Fibroblast of villous mesenchyme (primary cell): ENCODE data around the gene FBXL16. TPM values are rescaled to one million over a fixed set of nuclear protein-coding genes. Genes with fewer than 3 reads are reported as not detected.

ENCODE experiments used
- DNase-seq: peaks from one replicate; pipeline ENCODE4 v3.0.0-alpha.2; 2010; ENCODE audit warnings: low read depth
- H3K4me3 ChIP-seq: 2 replicates; pipeline ENCODE4 v1.5.1; 2011; ENCODE audit warnings: low read depth, mild to moderate bottlenecking, low read length
- CTCF ChIP-seq: IDR thresholded peaks from 2 replicates; pipeline ENCODE4 v1.5.1; 2012; ENCODE audit warnings: low read depth, mild to moderate bottlenecking, low read length; ENCODE audit not compliant: insufficient read depth
- total RNA-seq: library from RNA; depleted of rRNA; stranded (reverse); fragments of >200 nt; gene quantifications from 2 replicates; pipeline ENCODE4 v1.2.3, GENCODE V29; 2012

Gene FBXL16
- total RNA-seq, 1 donor = under 0.01 TPM

- no peak for TF ChIP-seq CTCF
- no peak for DNase-seq
- no peak overlapping the region for H3K4me3 ChIP-seq
Observed at GRCh38 chr16:674214-674881, 31.3 kb downstream of the FBXL16 start.

- no peak for DNase-seq
- no peak for TF ChIP-seq CTCF
- H3K4me3 ChIP-seq = no peak overlapping the region
Observed at GRCh38 chr16:673399-673991, 32.1 kb downstream of the FBXL16 start.

GRCh38 chr16:672851-673250 is 32.8 kb downstream of the FBXL16 start:
- DNase-seq = no peak
- no peak overlapping the region for H3K4me3 ChIP-seq
- no peak for TF ChIP-seq CTCF

- no peak for TF ChIP-seq CTCF
- no peak for DNase-seq
- H3K4me3 ChIP-seq = no peak overlapping the region
Observed at GRCh38 chr16:672371-672770, 33.2 kb downstream of the FBXL16 start.

- TF ChIP-seq CTCF = no peak
- no peak overlapping the region for H3K4me3 ChIP-seq
- DNase-seq = no peak
Observed at GRCh38 chr16:671353-672131, 34.1 kb downstream of the FBXL16 start.

- H3K4me3 ChIP-seq = no peak overlapping the region
- TF ChIP-seq CTCF = no peak
- DNase-seq = no peak
Observed at GRCh38 chr16:670485-671352, 34.9 kb downstream of the FBXL16 start.
